ENCODE results near the gene GJA10.

- TF ChIP-seq GATA2 (IDR thresholded peaks at IDR 0.05; ENCODE audit: low read depth, low read length) (no peak), GATA3 (IDR thresholded peaks at IDR 0.05; ENCODE audit: low read depth, low read length) (no peak)
Observed at GRCh38 chr6:89887452-89888137, 6.7 kb upstream of the GJA10 start.
